T-helper 22 cell (primary cell): Measurements from ENCODE around the gene GTF2H4.

Source experiments
- DNase-seq: peaks from one replicate; pipeline ENCODE4 v3.0.0-alpha.2; 2020; ENCODE audit warnings: low read depth

Gene GTF2H4

DNA sequence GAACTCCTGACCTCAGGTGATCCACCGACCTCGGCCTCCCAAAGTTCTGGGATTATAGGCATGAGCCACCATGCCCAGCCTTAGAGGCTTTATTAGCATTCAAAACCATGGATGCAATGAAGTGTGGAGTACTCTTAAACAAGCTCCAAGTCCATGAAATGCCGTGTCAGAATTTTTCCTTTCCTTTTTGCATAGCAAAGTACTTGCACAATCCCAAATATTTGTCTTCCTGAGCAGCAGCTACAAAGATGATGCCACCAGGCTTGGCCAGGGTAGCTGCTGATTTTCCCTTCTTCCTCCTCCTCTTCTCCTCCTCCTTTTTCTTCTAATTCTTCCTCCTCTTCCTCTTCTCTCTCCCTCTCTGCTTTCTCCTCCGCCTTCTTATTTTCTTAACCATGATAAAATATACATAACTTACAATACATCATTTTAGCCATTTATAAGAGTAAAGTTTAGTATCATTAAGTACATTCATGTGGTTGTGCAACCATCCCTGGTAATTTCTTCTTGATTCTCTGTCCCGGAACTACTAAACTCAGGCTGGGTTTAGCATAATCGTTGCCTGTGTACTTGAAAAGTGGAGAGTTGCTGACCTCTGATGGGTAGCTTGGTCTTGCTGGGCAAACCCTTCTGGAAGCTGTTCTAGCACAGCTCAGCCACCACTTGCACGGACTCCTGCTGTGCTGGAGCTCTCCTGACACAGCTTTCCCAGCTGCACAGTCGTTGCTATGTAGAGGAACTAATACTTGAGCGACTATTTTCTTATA is 53.1 kb downstream of the GTF2H4 start:
- DNase-seq, result no peak

DNA sequence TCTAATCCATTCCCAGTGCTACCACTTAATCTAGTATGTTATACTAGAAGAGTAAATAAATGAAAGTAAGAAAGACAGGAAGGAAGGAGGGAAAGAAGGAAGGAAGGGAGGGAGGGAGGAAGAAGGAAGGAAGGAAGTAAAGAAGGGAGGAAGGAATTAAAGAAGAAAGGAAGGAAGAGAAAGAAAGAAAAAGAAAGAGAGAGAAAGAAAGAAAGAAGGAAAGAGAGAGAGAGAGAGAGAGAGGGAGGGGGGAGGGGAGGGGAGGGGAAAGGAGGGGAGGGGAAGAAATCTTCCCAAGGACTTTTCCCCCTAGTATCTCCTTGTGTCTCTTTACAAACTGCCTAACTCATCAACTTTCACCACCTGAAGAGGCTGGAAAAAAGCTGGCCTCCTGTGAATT is 54.7 kb downstream of the GTF2H4 start:
- DNase-seq, result no peak

DNA sequence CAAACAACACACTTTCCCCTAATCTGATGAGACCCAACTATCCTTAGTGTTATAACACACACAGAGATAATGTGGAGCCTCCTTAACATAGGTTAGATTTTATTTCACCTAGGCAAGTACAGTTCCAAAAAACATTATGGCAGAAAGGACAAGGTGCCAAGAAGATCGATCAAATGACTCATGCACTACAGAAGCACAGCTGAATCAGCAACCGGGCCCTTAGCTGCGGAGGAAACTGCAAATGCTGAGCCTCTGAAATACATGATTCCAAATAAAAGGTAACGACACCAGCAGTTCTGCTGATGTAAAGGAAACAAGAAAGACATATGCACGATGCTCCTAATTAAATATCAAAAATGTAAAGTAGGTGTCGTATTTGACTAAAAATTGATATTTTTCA is 55.6 kb downstream of the GTF2H4 start:
- DNase-seq, result no peak
